GM19463 (cell line): ENCODE measurements around the gene CAMK1D.

Source experiments
- ATAC-seq: cut with Tn5 transposase; IDR thresholded peaks from one replicate; pipeline ENCODE4 v1.9.1; 2021; ENCODE audit warnings: mild to moderate bottlenecking, moderate library complexity; ENCODE audit not compliant: unreplicated experiment

Gene CAMK1D

DNA sequence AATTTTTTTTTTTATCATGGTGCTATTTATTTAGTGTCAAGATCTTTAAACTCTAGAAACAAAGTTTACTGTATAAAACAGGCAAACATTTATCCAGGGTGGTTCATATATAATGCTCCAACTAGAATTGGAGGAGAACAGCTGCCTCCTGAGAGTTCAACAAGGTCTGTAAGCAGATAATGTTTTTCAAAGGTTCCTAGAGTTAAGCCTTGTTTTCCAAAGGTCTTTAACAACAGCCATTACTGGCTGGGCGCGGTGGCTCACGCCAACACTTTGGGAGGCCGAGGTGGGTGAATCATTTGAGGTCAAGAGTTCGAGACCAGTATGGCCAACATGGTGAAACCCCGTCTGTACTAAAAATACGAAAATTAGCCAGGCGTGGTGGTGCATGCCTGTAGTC lies 335.4 kb downstream of the CAMK1D start:
- no peak for ATAC-seq

DNA sequence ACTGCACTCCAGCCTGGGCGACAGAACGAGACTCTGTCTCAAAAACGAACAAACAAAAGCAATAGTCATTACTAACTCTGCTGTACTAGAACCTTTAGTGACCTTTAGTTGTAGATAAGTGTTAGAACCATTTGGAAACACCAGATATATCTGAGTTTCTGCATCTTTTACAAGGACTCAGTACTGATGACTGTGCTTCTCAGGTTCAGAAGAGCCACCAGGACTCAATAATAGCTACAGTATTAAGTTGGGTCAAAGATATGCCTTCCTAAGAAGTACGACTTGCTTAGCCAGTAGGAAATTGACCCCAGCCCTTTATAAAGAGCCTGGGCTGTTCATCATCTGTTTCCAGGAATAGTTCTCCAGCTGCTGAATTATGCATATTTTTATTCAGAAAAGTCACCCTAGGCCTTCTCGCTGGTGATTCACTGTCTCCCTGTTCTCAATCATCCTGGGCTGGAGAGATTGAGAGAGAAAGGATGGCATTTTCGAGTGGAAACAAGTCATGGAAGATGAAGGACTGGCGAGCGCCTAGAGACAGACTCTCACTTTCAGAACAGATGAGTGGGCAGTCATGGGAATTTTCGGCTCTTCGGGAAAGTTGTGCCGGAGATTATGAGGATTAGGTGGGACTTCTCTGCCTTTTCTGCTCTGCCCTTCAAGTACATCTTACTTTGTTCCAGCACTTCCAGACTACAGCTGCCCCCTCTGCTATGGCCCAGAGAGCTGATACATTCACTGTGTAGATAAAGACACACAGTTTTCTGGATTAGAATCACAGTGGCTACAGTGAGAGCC lies 336.1 kb downstream of the CAMK1D start:
- ATAC-seq = no peak

DNA sequence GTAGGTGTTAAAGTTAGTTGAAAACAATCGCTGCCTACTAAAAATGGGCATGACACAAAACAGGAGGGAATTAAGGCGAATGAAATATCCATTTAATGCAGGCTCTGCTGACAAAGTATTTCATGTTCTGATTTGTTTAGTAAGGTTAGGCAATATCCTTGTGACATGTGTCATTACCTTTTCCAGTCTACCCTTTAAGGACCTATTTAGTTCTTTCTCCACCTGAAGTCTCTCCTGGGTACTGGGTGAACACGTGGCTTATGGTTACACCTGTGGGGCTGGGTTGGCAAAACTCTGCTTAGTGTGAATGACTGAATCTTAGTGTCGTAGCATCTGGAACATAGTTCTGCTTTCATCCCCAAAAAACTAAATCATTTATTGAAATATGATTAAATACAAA lies 338.6 kb downstream of the CAMK1D start:
- ATAC-seq = no peak

DNA sequence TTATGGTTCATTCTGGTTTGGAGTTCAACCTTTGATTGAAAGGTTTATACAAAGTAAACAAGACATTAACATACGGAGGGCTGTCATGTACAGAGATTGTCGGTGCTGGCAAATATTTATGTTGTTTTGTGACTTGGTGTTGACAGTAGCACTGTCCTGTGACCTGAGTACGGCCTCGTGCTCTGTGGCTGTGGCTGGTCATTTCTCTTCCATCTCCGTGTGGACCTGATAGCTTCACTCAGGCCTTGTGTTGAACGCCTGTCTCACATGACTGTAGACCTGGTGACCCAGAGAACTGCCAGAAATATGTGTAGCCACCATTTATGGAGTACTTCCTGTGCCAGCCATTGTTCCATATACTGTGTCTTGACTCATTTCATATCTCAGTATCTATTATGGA lies 340.5 kb downstream of the CAMK1D start:
- no peak for ATAC-seq

DNA sequence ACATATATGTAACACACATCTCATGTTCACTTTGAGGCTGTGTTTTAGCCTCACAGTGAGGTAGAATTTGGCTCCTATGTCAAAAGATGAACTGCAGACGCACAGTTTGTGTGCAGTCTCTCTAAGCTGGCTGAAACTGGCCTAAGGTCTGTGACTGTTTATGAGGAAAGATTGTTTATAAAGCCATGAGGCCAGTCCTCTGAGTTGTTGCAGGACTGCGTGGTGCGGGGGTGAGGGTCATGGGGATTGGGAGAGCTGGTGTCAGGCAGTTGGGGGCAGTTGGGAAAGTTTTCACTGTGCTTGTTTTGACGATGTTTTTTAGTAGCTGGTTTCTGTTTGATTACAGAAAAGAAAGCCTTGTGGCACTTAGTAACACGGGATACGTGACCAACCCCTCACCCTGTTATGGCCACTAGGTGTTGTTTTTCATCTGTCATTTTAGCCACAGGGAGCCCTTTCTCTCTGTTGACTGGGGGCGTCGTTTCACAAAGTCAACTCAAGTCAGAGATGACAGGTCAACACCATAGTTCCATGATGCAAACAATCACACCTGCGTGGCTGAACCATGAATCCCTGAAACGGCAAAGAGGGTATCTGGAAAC lies 341.3 kb downstream of the CAMK1D start:
- ATAC-seq = no peak

DNA sequence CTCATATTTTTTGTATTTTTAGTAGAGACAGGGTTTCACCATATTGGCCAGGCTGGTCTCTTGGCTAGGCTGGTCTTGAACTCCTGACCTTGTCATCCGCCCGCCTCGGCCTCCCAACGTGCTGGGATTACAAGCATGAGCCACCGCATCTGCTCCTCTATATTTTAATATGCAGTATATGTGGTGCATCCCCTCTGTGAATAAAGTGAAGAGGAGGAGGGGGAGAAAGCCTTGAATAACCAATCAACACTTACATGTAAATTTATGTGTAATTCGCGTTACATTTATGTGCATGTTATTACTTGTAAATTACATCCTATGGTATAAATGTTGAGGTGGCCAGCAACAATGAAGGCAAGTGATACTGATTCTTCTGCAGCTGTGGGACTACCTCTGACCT lies 342.2 kb downstream of the CAMK1D start:
- ATAC-seq = no peak

DNA sequence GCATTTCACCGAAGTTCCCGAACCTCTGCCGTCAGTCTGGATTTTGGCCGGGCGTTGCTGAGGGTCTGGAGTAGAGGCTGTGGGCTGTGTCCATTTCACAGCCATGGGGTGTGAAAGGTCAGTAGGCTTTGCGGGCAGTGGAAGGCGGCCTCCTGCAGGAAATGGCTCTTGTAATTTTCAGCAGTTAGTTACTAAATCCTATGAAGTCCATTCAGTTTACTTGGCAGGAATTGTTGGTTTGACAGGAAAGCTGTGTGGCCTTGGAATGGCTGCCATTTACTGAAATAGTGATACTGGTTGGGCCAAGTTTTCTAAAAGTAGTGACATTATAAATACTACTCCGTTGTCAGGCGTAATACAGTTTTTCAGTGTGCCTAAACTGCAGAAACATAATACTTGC lies 348.4 kb downstream of the CAMK1D start:
- ATAC-seq = no peak

DNA sequence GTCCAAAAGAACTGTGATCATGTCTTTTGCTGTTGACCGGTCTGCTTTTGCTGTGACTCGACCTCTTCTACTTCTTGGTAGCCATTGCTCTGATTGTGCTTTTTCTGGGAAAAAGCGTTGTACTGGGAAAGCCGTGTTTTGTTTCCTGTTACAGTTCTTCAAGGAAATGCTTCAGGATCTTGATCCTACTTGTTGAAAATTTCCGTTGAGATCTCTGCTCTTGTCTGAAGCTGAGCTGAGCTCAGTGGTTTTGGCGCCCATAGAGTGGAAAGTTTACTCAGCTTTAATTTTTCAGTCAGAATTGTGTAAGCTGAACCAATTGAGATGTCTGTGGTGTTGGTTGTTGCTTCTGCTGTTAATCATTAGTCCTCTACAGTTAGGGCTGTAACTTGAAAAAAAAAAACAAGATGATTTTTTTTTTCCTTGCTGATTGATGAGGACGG lies 349.9 kb downstream of the CAMK1D start:
- ATAC-seq = no peak

DNA sequence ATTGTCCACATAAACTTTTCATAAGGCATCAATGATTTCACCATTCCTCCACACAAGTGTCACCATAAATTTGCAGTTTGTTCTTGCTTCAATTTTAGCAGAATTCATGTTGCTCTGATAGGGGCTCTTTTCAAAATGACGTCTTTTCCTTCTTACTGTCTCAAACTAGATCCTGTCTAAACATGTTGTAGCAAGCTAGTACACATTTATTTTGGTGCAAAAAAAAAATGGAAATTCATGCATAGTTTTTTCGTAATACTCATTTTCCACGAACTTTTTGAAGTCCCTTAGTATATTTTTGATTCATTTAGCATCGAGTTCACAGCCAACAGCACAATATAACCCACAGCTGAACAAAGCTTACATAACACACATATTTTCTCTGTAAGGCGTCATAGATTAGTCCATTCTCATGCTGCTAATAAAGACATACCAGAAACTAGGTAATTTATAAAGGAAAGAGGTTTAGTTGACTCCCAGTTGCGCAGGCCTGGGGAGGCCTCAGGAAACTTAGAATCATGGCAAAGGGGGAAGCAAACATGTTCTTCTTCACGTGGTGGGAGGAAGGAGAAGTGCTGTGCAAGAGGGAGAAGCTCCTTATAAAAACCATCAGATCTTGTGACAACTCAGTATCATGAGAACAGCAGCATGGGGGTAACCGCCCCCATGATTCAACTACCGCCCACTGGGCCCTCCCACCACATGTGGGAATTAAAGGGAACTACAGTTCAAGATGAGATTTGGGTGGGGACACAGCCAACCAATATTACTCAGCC lies 350.6 kb downstream of the CAMK1D start:
- ATAC-seq = no peak

DNA sequence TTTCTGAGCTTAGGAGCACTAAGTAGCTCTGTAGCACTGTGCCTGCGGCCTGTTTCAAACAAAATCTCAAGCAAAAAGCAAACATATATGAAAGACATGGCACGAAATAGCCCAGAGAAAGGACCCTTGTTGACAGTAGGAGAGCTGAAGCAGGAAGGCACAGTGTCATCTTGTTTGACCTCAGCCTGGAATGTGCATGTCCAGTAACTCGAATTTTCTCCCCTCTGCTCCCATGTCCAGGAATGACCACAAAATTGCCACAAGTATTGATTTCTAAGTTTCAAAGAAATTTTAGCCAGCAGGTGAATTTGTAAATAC lies 351.2 kb downstream of the CAMK1D start:
- ATAC-seq = no peak

DNA sequence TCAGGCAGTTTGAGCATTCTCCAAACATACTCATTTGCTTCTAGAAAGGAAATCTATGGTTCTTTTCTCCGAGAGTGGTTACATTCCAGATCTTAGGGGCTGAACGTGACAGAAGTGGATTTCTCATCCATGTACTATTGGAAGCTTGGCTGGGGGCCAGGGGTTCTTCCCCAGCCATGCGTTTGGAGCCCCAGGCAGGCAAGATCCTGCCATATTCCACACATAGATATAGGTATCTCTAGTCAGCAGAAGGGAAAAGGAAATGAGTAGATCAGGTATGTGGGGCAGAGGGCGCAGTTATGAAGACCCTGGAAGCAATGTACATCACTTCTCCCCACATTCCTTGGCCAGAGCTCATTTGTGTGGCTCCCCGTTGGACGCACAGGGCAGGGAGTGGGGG lies 352.3 kb downstream of the CAMK1D start:
- no peak for ATAC-seq

DNA sequence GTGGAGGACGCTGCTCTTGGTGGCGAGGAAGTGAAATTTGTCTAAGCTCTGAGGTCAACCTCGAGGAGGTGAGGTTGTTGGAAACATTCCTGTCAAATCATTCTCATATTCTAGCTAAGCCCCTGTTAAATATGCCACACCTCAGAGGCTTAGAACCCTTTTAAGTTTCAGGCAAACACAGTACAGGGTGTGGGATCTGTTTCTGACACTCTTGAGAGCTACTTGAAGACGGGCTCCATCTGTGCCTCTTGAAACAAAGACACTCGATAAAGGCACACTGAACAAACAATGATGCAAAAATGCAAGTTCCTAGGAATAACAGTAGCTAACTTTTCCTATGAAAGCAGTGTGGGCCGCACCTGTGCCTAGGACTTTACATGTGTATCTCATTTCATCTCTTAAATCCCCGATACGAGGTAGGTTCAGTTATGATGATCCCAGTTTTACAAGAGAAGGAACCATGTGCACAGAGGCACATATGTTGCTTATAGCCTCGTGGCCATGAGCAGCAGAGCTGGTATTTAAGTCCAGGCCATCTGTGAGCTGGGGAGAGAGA lies 352.9 kb downstream of the CAMK1D start:
- no peak for ATAC-seq

DNA sequence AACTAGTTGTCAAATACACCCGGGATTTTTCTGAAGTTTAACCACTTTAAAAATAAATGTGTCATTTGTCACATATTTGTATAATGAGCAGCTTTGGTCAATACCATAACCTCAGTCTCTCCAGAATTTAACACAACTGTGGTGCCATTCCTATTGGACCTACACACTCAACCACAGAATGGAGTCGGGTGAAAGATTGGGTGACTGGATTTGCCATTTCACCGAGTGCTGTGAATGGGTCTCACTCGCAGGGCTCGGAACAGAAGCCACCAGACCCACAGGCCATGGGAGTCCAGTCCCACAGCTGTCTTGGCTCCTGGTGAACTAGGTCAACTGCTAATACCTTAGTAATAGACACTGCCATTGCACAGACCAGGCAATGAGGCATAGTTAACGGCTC lies 353.8 kb downstream of the CAMK1D start:
- no peak for ATAC-seq

DNA sequence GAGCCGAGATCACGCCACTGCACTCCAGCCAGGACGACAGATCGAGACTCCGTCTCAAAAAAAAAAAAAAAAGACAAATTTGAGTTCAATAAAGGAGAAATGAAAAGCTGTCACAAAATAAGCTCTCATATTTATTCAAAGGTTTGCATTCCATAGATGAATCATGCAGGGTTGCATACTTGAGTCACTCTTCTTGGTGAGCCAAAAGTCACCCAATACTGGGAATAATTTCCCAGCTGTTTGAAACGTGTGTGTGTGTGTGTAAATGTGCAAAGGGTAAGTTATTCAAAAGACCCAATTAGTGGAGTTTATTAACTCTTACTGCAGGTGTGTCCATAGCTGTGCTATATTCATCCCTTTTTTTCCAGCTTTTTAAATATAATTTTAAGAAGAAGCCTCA lies 354.5 kb downstream of the CAMK1D start:
- ATAC-seq = no peak

DNA sequence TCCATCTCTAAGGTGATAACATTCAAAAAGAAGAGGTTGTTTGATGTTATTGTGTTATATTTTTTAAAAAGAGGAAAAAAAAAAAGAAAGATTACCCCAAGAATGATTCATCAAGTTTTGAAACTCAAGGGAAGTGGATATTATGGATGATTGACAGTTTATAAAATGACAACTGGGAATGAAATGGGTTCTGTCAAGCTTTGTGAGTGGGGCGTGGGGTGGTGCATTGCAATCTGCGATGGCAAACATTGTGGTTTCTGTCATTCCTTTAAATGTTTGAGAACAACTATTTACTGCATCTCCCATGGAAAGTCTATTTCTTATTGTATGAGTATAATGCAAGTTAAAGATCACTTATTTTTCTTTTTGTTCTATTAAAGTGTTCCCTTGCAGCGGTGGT lies 355.1 kb downstream of the CAMK1D start:
- ATAC-seq = no peak

DNA sequence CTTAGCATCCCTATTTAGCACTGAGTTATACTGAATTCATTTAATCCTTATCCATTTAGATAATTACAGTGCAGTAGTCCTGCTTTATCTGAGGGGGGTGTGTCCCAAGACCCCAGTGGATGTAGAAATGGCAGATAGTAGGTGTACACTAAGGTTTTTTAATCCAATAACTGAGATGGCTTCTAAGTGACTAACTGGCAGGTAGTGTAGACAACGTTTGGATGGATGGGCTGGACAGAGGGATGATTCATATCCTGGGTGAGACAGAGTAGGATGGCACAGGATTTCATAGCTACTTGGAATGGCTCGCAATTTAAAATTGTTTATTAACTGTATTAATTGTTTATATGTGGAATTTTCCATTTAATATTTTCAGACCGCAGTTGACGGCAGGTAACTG lies 356.6 kb downstream of the CAMK1D start:
- ATAC-seq = no peak

DNA sequence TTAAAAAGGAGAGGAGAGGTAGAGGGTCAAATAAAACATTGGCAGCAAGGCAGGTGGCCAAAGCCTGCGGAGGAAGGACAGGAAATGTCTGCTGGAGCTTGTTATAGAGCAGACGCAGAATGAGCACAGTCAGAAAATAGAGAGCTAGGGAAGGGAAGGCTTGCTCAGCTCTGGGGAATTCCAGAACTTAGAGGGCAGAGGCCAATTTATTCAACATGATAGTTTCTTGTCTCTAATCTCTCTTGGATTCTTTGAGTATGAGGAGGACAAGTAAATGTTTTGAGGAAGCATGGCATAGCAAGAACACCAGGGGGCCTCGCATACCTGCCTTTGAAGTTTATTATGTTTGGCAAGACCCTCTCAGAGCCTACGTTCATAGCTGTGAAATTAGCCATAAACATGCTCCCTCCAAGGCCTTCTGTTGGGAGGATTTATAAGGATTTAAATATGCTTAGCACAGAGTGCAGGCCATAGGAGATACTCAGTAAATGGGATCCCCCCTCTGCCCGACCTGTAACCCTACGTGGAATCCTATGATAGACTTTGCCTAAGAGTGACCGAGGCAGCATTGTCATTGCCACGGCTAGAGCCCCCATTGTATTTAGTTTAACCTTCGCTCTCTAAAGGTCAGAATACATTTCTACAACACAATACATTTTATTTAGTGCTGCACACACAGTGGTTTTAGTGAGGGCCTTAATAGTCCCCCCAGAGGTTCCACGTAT lies 358.3 kb downstream of the CAMK1D start:
- ATAC-seq = no peak

DNA sequence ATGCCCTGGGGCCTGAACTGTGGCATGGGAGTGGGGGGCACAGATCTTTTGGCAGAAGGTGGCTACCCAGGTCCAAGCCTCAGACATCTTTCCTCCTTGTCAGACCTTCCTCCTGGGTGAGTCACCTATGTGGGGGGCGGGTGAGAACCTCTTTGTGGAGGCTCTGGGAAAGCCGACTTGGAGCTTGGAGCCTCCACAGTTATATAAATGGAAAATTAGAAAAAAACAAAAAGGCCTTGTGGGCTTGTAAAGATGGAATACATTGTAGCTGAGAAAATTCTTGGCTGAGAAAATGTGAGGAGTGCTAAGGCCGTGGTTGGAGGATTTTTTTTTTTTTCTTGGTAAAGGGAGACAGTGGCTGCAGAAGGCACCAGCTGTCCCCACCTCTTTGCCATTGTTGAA lies 359.7 kb downstream of the CAMK1D start:
- ATAC-seq = no peak

DNA sequence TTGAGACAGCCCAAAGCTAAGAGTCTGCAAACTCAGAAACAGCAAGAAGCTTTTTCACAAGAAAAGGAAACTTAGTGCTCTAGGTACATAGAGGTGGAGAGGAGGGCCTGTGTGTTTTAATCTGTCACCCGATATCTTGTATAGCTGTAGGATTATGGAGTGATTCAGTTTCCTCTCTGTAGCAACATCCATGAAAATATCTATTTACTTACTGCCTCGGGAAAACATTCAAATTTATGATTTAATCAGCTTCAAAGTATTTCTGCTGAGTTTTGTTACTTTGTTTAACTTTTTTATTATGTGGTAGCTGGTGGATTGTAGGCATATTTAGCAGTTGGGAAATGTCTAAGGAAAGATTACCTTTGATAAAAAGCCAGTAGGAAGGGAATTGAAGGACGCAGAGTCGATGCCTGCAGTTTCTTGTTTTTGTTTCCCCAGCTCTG lies 360.2 kb downstream of the CAMK1D start:
- no peak for ATAC-seq

DNA sequence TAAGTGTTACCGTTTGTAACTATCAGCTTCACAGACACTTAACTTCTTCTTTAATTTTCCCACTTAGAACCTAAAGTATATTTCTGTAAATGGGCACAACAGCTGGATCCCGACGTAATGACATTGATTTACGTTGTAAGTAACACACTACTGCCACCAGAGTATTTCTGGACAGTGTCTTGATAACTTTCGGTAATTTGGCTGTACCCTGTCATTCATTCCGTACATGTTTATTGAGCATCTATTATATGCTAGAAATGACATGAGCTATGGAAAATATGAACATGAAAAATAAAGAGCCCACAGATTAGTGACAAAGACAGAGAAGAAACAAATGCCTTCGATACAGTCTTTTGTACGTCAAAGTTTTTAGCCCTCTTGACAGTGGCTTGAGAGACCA lies 360.8 kb downstream of the CAMK1D start:
- ATAC-seq = no peak
